ENCODE data around the gene ABCD1.
"Not testable (repeated sequence)": the region's sequence is repeated elsewhere in the genome, so short reads cannot be mapped to it uniquely, and the experiment has no call there.

The ABCD1 gene

GRCh38 chrX:153692003-153692402 is 32.7 kb upstream of the ABCD1 start:
- H3K27ac ChIP-seq, result no peak overlapping the region
- TF ChIP-seq CTCF (conservative IDR thresholded peaks at IDR 0.05) (no peak), ZFX (IDR thresholded peaks at IDR 0.05) (no peak)

- H3K27ac ChIP-seq, result no peak overlapping the region
- no peak for TF ChIP-seq ZFX (IDR thresholded peaks at IDR 0.05)
These were observed 32.0 kb upstream of the ABCD1 start for GRCh38 chrX:153692611-153693156.

- no peak overlapping the region for H3K27ac ChIP-seq
- TF ChIP-seq ZFX (IDR thresholded peaks at IDR 0.05), result no peak
- TF ChIP-seq CTCF (conservative IDR thresholded peaks at IDR 0.05), result no peak
These were observed 31.2 kb upstream of the ABCD1 start for GRCh38 chrX:153693216-153694086.

GRCh38 chrX:153694256-153694655 is 30.4 kb upstream of the ABCD1 start:
- H3K27ac ChIP-seq, result not testable (repeated sequence)

GRCh38 chrX:153694687-153695270 is 29.9 kb upstream of the ABCD1 start:
- TF ChIP-seq CTCF (conservative IDR thresholded peaks at IDR 0.05) (no peak), ZFX (IDR thresholded peaks at IDR 0.05) (no peak)
- no peak overlapping the region for H3K27ac ChIP-seq

- TF ChIP-seq CTCF (conservative IDR thresholded peaks at IDR 0.05), result no peak
- TF ChIP-seq ZFX (IDR thresholded peaks at IDR 0.05), result no peak
- H3K27ac ChIP-seq, result no peak overlapping the region
These were observed 28.6 kb upstream of the ABCD1 start for GRCh38 chrX:153696100-153696499.

GRCh38 chrX:153696538-153696937 is 28.1 kb upstream of the ABCD1 start:
- not testable (repeated sequence) for H3K27ac ChIP-seq

GRCh38 chrX:153696986-153697722 is 27.5 kb upstream of the ABCD1 start:
- H3K27ac ChIP-seq, result not testable (repeated sequence)
